GM23338 (cell line): Measurements from ENCODE around the gene ENTPD1. TPM values are rescaled to one million over a fixed set of nuclear protein-coding genes. Genes with fewer than 3 reads are reported as not detected.

Experiments used
- ATAC-seq: fragments of 200-7000 bp; cut with Tn5 transposase; 3 replicates; pipeline ENCODE4 v1.9.1; 2020
- DNase-seq: peaks from one replicate; pipeline ENCODE4 v3.0.0-alpha.2; 2015; ENCODE audit warnings: low spot score
- H2AFZ ChIP-seq: fragments of 200-600 bp; sonication (generic); 2 replicates; pipeline ENCODE4 v1.8.0; 2016; ENCODE audit warnings: antibody characterized with exemption, mild to moderate bottlenecking, moderate library complexity
- H3F3A ChIP-seq: fragments of 200-600 bp; sonication (generic); replicated peaks from 2 replicates; pipeline ENCODE4 v1.8.0; 2017; ENCODE audit warnings: antibody characterized with exemption, mixed run types, low read depth
- H3K27ac ChIP-seq: fragments of 200-600 bp; sonication (generic); 2 replicates; pipeline ENCODE4 v1.6.1; 2016; ENCODE audit warnings: low read depth
- H3K27me3 ChIP-seq: fragments of 200-600 bp; sonication (generic); 2 replicates; pipeline ENCODE4 v1.8.0; 2016; ENCODE audit warnings: mild to moderate bottlenecking, mixed run types, moderate library complexity; ENCODE audit not compliant: insufficient read depth
- H3K36me3 ChIP-seq: fragments of 200-600 bp; sonication (generic); 2 replicates; pipeline ENCODE4 v1.8.0; 2016; ENCODE audit warnings: mild to moderate bottlenecking; ENCODE audit not compliant: insufficient read depth
- H3K4me1 ChIP-seq: fragments of 200-600 bp; sonication (generic); 2 replicates; pipeline ENCODE4 v1.8.0; 2016; ENCODE audit warnings: mild to moderate bottlenecking, moderate library complexity; ENCODE audit not compliant: insufficient read depth
- H3K4me2 ChIP-seq: fragments of 200-600 bp; sonication (generic); 2 replicates; pipeline ENCODE4 v1.7.1; 2017; ENCODE audit warnings: mixed run types
- H3K4me3 ChIP-seq: fragments of 200-600 bp; sonication (generic); 2 replicates; pipeline ENCODE4 v1.6.1; 2016; ENCODE audit warnings: mixed run types
- H3K79me2 ChIP-seq: fragments of 200-600 bp; sonication (generic); replicated peaks from 2 replicates; pipeline ENCODE4 v1.8.0; 2017; ENCODE audit warnings: mild to moderate bottlenecking; ENCODE audit not compliant: insufficient read depth
- H3K9me2 ChIP-seq: fragments of 200-600 bp; sonication (generic); 2 replicates; pipeline ENCODE4 v1.8.0; 2017; ENCODE audit not compliant: insufficient read depth
- H4K20me1 ChIP-seq: fragments of 200-600 bp; sonication (generic); replicated peaks from 2 replicates; pipeline ENCODE4 v1.8.0; 2017; ENCODE audit warnings: mild to moderate bottlenecking; ENCODE audit not compliant: insufficient read depth
- H3K27ac Mint-ChIP-seq: 2 replicates; pipeline ENCODE4 v1.8.0; 2020; ENCODE audit warnings: inconsistent platforms, mild to moderate bottlenecking, moderate library complexity, mixed read lengths
- H3K27me3 Mint-ChIP-seq: 3 replicates; pipeline ENCODE4 v1.8.0; 2022; ENCODE audit warnings: low read depth, mild to moderate bottlenecking, moderate library complexity, mixed read lengths, inconsistent platforms; ENCODE audit not compliant: insufficient read depth, poor library complexity
- H3K36me3 Mint-ChIP-seq: 3 replicates; pipeline ENCODE4 v1.8.0; 2021; ENCODE audit warnings: low read depth, mild to moderate bottlenecking, inconsistent platforms, moderate library complexity, mixed read lengths
- H3K4me1 Mint-ChIP-seq: 3 replicates; pipeline ENCODE4 v1.8.0; 2020; ENCODE audit warnings: mild to moderate bottlenecking, inconsistent platforms, mixed read lengths
- H3K4me3 Mint-ChIP-seq: 3 replicates; pipeline ENCODE4 v1.8.0; 2021; ENCODE audit warnings: moderate library complexity, mild to moderate bottlenecking, inconsistent platforms, mixed read lengths
- H3K9me3 Mint-ChIP-seq: 3 replicates; pipeline ENCODE4 v1.8.0; 2020; ENCODE audit warnings: moderate library complexity, mild to moderate bottlenecking, inconsistent platforms, mixed read lengths
- CREB1 ChIP-seq: fragments of 250-450 bp; sonication (Bioruptor Pico); IDR thresholded peaks from 2 replicates; pipeline ENCODE4 v1.5.0; 2020; ENCODE audit warnings: low read depth, mild to moderate bottlenecking, moderate library complexity
- CTCF ChIP-seq, 2 experiments: fragments of 200-600 bp in 1 of 2; sonication (generic) in 1 of 2; conservative IDR thresholded peaks; 2 replicates each; pipeline versions ENCODE4 v1.5.1 to v1.6.1; 2016 to 2017; ENCODE audit warnings: antibody characterized with exemption in 2 of 2, low read depth in 2 of 2, mild to moderate bottlenecking in 2 of 2, moderate library complexity in 1 of 2
- ETS1 ChIP-seq: IDR thresholded peaks from 2 replicates; pipeline ENCODE4 v1.6.1; 2016; ENCODE audit warnings: antibody characterized with exemption
- EZH2 ChIP-seq: fragments of 200-600 bp; sonication (generic); IDR thresholded peaks from one replicate; pipeline ENCODE4 v1.8.0; 2017; ENCODE audit warnings: antibody characterized with exemption, mild to moderate bottlenecking, low read depth; ENCODE audit not compliant: unreplicated experiment
- EZH2phosphoT487 ChIP-seq: fragments of 200-600 bp; sonication (generic); IDR thresholded peaks from one replicate; pipeline ENCODE4 v1.8.1; 2018; ENCODE audit warnings: antibody characterized with exemption; ENCODE audit not compliant: unreplicated experiment
- JUNB ChIP-seq: IDR thresholded peaks from one replicate; pipeline ENCODE4 v1.6.1; 2016; ENCODE audit warnings: antibody characterized with exemption; ENCODE audit not compliant: unreplicated experiment
- NANOG ChIP-seq: IDR thresholded peaks from 2 replicates; pipeline ENCODE4 v1.6.1; 2016; ENCODE audit warnings: antibody characterized with exemption, borderline replicate concordance
- POLR2AphosphoS5 ChIP-seq: IDR thresholded peaks from 2 replicates; pipeline ENCODE4 v1.6.1; 2016; ENCODE audit warnings: antibody characterized with exemption, low read depth
- REST ChIP-seq: IDR thresholded peaks from one replicate; pipeline ENCODE4 v1.6.1; 2018; ENCODE audit warnings: antibody characterized with exemption; ENCODE audit not compliant: unreplicated experiment
- STAT1 ChIP-seq: IDR thresholded peaks from one replicate; pipeline ENCODE4 v1.6.1; 2016; ENCODE audit warnings: antibody characterized with exemption; ENCODE audit not compliant: unreplicated experiment
- ZNF114 ChIP-seq: fragments of 250-450 bp; sonication (Bioruptor Pico); IDR thresholded peaks from 2 replicates; pipeline ENCODE4 v1.5.0; 2020; ENCODE audit warnings: mild to moderate bottlenecking, moderate library complexity
- ZNF331 ChIP-seq: fragments of 250-450 bp; sonication (Bioruptor Pico); IDR thresholded peaks from 2 replicates; pipeline ENCODE4 v1.5.0; 2020; ENCODE audit warnings: low read depth, mild to moderate bottlenecking, moderate library complexity
- ZNF462 ChIP-seq: fragments of 250-450 bp; sonication (Bioruptor Pico); IDR thresholded peaks from 2 replicates; pipeline ENCODE4 v1.5.0; 2020; ENCODE audit warnings: mild to moderate bottlenecking, moderate library complexity
- long read RNA-seq: library from polyadenylated mRNA; unstranded; transcript quantifications from one replicate; pipeline ENCODE4 v2.0.0, GENCODE V29; 2020; ENCODE audit not compliant: unreplicated experiment
- polyA plus RNA-seq: library from polyadenylated mRNA; unstranded; fragments of >200 nt; fragmentation: Nextera tagmentation; extraction: Ambion mirVana; gene quantifications from 2 replicates; pipeline ENCODE4 v1.2.1, GENCODE V29; 2016
- total RNA-seq: library from RNA; depleted of rRNA; stranded (reverse); fragments of >200 nt; shearing (Covaris generic); gene quantifications from 2 replicates; pipeline ENCODE4 v1.2.3, GENCODE V29; 2014; rRNA removed

Gene ENTPD1
- total RNA-seq = 2.0 and 2.3 TPM in 2 replicates
- polyA plus RNA-seq = 2.5 and 3.6 TPM in 2 replicates
- long read RNA-seq, partial matches to known transcripts = 0 of 1 reads
- long read RNA-seq, other reads (novel, unspliced or antisense) = 1 of 1 reads

- peak within 1 kb of the TSS; percentile 73 for H3K4me2 ChIP-seq
Observed at GRCh38 chr10:95756041-95756761, at the start of gene ENTPD1. Gene ENTPD1, plus strand, starts transcription at chr10:95756163. Its CDS starts 77 bp downstream, at chr10:95756240.

More at GRCh38 chr10:95756041-95756761, at the start of gene ENTPD1:
- Mint-ChIP-seq H3K9me3 (no peaks in the 10 kb centered on the region; the same call in 2 of the 3 replicates), H3K36me3 (no peaks in the 10 kb centered on the region), H3K27me3 (peaks cover 1% of the 10 kb centered on the region), H3K27ac (peak within 1 kb of the TSS; percentile 84), H3K4me3 (peak within 1 kb of the TSS; percentile 83), H3K4me1 (peaks cover 18% of the 10 kb centered on the region)
- Histone ChIP-seq H3K36me3 (no peaks in the 10 kb centered on the region), H3K4me1 (peaks cover 8% of the 10 kb centered on the region), H3F3A (no peaks in the 10 kb centered on the region), H3K79me2 (no peaks in the 10 kb centered on the region), H3K9me2 (no peaks in the 10 kb centered on the region), H2AFZ (peak within 1 kb of the TSS; percentile 35), H4K20me1 (no peaks in the 10 kb centered on the region), H3K27ac (no peak within 1 kb of the TSS; the same call in 1 of the 2 replicates), H3K27me3 (no peaks in the 10 kb centered on the region), H3K4me3 (peak within 1 kb of the TSS; percentile 50)
- ATAC-seq = peak; percentile 79
- TF ChIP-seq JUNB (no peak), POLR2AphosphoS5 (no peak), ZNF114 (no peak), EZH2 (no peak), EZH2phosphoT487 (no peak), CREB1 (CRISPR knock-in tag) (no peak), REST (no peak), ETS1 (no peak), CTCF (conservative IDR thresholded peaks at IDR 0.05; ENCODE audit: low read depth in 2 of 2) (no peak), ZNF462 (no peak), NANOG (no peak), ZNF331 (no peak), STAT1 (no peak)
- DNase-seq = peak; percentile 59
